Activated CD8-positive, alpha-beta T cell treated with anti-CD3 and anti-CD28 coated beads, Interleukin-2, amount 10 ng/mL, durations not matched to agents 7 days and 5 days (primary cell): ENCODE results near the gene CIITA. TPM values are rescaled to one million over a fixed set of nuclear protein-coding genes. Genes with fewer than 3 reads are reported as not detected.

Experiments
- ATAC-seq: fragments of 150-1000 bp; cut with Tn5 transposase; one replicate; pipeline ENCODE4 v1.10.0; 2021; ENCODE audit warnings: moderate library complexity
- CTCF ChIA-PET: fragments of 350-600 bp; sonication (Branson Sonifier 250); formaldehyde crosslinking; loops from one replicate; lab custom pipeline; 2021; ENCODE audit warnings: antibody characterized with exemption; lab: Charles Lee
- POLR2A ChIA-PET: fragments of 350-600 bp; sonication (Branson Sonifier 250); formaldehyde crosslinking; loops from one replicate; lab custom pipeline; 2021; ENCODE audit warnings: antibody characterized with exemption; lab: Charles Lee
- DNase-seq: peaks from one replicate; pipeline ENCODE4 v3.0.0-alpha.2; 2020
- H3K27ac Mint-ChIP-seq: one replicate; pipeline ENCODE4 v1.8.0; 2021; ENCODE audit warnings: mild to moderate bottlenecking, mixed read lengths
- H3K27me3 Mint-ChIP-seq: one replicate; pipeline ENCODE4 v1.8.0; 2021; ENCODE audit warnings: low read depth, mixed read lengths
- H3K36me3 Mint-ChIP-seq: one replicate; pipeline ENCODE4 v1.8.0; 2021; ENCODE audit warnings: low read depth, mixed read lengths
- H3K4me1 Mint-ChIP-seq: one replicate; pipeline ENCODE4 v1.8.0; 2021; ENCODE audit warnings: low read depth, mixed read lengths
- H3K4me3 Mint-ChIP-seq: one replicate; pipeline ENCODE4 v1.8.0; 2021; ENCODE audit warnings: mild to moderate bottlenecking, mixed read lengths
- H3K9me3 Mint-ChIP-seq: one replicate; pipeline ENCODE4 v1.8.0; 2022; ENCODE audit warnings: mixed read lengths; ENCODE audit not compliant: insufficient read depth
- total RNA-seq, 2 experiments: library from RNA; stranded (reverse); gene quantifications; one replicate each; pipeline ENCODE4 v1.2.3, GENCODE V29; 2021

The CIITA gene
- total RNA-seq, 2 experiments from 2014 or later: 23.3 to 23.6 TPM

DNA sequence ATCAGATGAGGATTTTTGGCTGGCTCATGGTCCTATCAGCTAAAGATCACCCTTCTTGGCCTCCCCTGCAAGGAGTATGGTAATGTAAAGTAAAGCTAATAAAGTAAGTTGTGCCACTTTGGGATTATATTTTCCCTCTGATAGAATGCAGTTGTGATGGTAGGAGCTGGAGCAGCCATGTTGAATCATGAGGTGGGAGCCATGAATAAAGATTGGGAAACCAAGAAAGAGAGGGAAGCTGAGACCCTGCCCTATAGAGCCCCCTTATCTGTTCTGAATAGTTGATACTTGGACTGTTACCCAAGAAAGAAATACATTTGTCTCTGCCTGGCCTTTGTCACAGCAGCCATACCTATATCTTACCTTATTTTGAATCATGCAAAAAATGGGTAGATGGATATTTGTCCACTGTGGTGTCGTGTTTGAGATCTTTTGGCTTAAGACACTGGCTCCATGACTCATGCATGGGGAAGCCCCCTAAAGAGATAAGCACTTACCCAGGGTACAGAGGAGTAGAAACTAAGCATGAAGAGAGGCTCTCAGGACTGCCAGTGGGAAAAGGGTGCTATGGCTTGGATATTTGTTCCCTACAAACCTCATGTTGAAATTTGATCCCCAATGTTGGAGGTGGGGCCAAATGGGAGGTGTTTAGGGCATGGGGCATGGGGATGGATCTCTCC, 40.7 kb upstream of the CIITA start:
- Mint-ChIP-seq H3K27ac (no peak overlapping the region), H3K4me1 (no peaks in the 10 kb centered on the region), H3K4me3 (no peak overlapping the region), H3K36me3 (no peaks in the 10 kb centered on the region), H3K27me3 (peaks cover 18% of the 10 kb centered on the region), H3K9me3 (no peaks in the 10 kb centered on the region)
- CTCF ChIA-PET: no interaction called here
- POLR2A ChIA-PET: interaction anchor here (1.1 kb wide), 1 partner anchor 35 kb away, joined by 5 read pairs; no protein-coding TSS in a partner anchor
- DNase-seq (no peak), ATAC-seq (no peak)

DNA sequence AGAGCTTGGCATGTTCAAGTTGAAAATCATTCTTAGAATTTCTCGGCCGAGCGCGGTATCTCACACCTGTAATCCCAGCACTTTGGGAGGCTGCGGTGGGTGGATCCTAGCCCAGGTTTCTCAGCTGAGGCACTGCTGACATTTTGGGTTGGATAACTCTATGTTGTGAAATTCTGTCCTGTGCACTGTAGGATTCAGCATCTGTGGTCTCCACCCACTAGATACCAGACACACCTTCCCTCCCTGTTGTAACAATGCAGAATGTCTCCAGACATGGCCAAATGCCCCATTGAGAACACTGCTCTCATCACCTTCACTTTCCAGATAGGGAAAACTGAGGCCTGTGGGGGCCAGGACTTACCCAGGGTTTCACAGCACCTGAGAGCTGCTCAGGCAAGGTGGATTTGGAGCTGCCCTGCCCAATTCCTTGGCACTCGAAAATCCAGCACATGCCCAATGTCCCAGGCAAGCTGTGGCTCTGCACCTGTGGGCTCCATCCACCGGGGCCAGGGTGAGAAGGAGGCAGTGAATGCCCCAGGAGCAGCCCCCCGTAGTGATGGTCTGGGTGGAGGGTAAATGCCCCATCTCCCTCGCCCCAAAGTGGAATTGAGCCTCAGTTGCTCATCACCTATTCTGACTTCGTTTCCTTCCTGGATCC, 38.3 kb upstream of the CIITA start:
- Mint-ChIP-seq H3K4me1 (no peaks in the 10 kb centered on the region), H3K27ac (no peak overlapping the region), H3K27me3 (peaks cover 19% of the 10 kb centered on the region), H3K9me3 (no peaks in the 10 kb centered on the region), H3K36me3 (no peaks in the 10 kb centered on the region), H3K4me3 (no peak overlapping the region)
- CTCF ChIA-PET: no interaction called here
- ATAC-seq (no peak), DNase-seq (no peak)
- POLR2A ChIA-PET: no interaction called here

DNA sequence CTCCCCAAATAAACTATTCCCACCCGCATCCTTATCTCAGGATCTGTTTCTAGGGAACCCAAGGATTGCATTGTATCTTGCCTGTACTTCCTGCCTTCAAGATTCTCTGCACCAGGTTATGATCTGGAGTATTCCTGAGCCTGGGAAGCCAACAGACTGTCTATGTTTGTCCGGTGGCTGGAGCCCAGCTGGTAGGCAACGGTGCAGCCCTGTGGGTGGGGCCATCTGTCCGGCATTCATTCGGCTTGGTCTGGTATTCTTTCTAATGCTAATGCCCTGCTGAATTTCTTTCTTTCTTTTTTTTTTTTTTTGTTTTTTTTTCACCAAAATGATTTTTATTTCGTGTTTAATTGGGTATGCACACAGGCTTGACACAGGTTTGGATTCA, 37.7 kb upstream of the CIITA start:
- H3K36me3 Mint-ChIP-seq: no peaks in the 10 kb centered on the region
- no peak for DNase-seq
- no peak for ATAC-seq
- POLR2A ChIA-PET: no interaction called here
- no peak overlapping the region for H3K4me3 Mint-ChIP-seq
- no peak overlapping the region for H3K27ac Mint-ChIP-seq
- no peaks in the 10 kb centered on the region for H3K9me3 Mint-ChIP-seq
- CTCF ChIA-PET: no interaction called here
- no peaks in the 10 kb centered on the region for H3K4me1 Mint-ChIP-seq
- peaks cover 19% of the 10 kb centered on the region for H3K27me3 Mint-ChIP-seq

DNA sequence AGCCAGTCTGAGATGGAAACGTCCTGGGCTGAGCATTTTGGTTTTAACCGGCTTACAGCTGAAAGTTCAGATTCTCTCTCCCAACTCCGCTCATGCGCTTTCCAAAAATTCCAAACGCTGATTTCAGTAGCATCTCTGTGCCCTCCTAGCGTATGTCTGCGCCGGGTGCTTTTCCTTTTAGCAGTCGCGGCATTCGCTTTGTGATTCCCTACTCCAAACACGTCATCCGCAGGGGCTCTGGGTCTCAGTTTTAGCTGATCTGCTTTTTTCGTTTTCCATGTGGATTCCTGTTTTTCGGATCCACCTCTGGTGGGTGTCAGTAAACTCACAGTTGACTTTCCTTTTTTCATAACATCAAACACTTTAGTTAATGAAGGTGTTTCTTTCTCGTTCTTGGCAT, 36.3 kb upstream of the CIITA start:
- Mint-ChIP-seq H3K9me3 (no peaks in the 10 kb centered on the region), H3K36me3 (no peaks in the 10 kb centered on the region), H3K27me3 (peaks cover 14% of the 10 kb centered on the region), H3K4me3 (no peak overlapping the region), H3K27ac (no peak overlapping the region), H3K4me1 (no peaks in the 10 kb centered on the region)
- DNase-seq (no peak), ATAC-seq (no peak)
- ChIA-PET CTCF (no interaction called here), POLR2A (no interaction called here)

DNA sequence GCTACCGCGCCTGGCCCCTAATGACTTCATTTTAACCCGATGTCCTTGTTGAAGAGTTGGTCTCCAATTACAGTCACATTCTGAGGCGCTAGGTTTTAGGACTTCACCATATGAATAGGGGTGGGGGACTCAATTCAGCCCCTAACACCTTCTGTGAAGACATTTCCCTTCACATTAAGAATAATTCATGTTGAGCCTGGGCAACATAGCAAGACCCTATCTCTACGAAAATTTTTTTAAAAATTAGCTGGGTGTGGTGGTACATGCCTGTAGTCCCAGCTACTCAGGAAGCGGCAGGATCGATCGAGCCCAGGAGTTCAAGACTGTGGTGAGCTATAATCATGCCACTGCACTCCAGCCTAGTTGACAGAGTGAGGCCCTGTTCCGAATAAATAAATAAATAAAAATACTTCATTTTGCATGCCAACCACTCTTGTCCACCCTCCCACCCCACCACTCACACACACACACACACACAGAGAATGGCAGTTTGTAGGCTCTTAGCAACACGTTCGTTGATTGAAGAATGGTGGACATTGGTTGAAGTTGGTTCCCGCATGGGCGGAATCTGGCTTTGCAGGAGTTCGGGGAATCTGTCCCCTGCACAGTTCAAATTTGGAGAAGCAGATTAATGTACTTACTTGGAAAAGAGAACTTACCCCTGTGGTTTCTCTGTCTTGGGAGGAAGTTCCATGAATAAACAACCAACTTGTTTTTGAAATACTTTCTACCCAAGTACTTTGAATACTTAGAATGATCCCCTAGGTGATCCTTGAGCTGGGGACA, 30.6 kb upstream of the CIITA start:
- ATAC-seq (no peak), DNase-seq (no peak)
- Mint-ChIP-seq H3K36me3 (no peaks in the 10 kb centered on the region), H3K4me3 (no peak overlapping the region), H3K27ac (no peak overlapping the region), H3K27me3 (peaks cover 25% of the 10 kb centered on the region), H3K9me3 (no peaks in the 10 kb centered on the region), H3K4me1 (no peaks in the 10 kb centered on the region)
- ChIA-PET CTCF (interaction anchor here (0.6 kb wide), 1 partner anchor 12 kb away, joined by 3 read pairs; no protein-coding TSS in a partner anchor), POLR2A (interaction anchor here (0.6 kb wide), 1 partner anchor 56 kb away, joined by 3 read pairs; no protein-coding TSS in a partner anchor)

DNA sequence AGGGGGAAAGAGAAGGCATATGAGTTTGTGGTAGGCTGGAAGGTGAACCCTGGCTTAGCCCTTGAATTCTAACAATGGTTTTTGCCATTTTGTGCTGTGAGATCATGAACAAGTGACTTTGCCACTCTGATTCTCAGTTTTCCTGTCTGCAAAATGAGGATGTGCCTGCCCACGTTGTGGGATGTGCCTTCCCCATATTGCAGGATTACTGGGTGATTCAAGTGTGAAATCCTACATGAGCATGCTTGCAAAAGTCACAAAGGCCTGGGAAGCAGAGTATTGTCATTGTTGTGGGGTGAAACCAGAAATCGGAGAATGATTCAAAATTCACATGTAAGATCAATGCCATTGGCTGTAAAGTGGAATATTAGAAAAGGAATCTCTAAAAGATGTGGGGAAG, 29.8 kb upstream of the CIITA start:
- no peak for ATAC-seq
- Mint-ChIP-seq H3K36me3 (no peaks in the 10 kb centered on the region), H3K27ac (no peak overlapping the region), H3K4me1 (peaks cover 2% of the 10 kb centered on the region), H3K27me3 (peaks cover 25% of the 10 kb centered on the region), H3K9me3 (no peaks in the 10 kb centered on the region), H3K4me3 (no peak overlapping the region)
- DNase-seq: no peak
- ChIA-PET POLR2A (no interaction called here), CTCF (no interaction called here)

DNA sequence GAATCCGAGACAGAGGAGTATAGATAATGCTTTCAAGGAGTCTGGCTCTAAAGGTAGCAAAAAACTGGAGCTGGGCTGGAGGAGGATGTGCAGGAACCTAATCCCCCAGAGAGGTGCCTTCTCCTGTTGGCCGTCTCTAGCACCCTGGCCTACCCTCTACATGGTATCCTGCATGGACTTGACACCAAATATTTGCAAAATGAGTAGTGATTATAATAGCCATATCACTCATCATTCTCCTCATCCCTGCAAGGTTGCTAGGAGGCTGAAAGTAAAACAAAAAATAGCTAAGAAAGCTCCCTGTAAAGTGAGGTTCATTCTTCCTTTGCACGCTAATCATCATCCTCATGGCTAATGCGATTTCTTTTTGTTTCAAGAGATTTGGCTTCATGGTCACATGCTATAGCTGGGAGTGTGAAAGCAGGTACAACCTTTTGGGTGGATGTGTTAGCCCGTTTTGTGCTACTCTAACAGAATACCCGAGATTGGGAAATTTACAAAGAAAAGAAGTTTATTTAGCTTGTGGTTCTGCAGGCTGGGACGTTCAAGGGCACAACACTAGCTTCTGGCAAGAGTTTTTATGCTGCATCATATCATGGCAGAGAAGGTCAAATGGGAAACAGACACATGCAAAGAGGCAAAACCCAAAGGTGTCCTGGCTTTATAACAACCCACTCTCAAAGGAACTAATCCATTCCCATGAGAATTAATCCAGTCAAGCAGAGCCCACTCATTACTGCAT, 27.1 kb upstream of the CIITA start:
- Mint-ChIP-seq H3K27me3 (peaks cover 25% of the 10 kb centered on the region), H3K36me3 (no peaks in the 10 kb centered on the region), H3K4me1 (peaks cover 12% of the 10 kb centered on the region), H3K9me3 (no peaks in the 10 kb centered on the region), H3K27ac (no peak overlapping the region), H3K4me3 (no peak overlapping the region)
- DNase-seq: no peak
- ChIA-PET POLR2A (no interaction called here), CTCF (no interaction called here)
- no peak for ATAC-seq

DNA sequence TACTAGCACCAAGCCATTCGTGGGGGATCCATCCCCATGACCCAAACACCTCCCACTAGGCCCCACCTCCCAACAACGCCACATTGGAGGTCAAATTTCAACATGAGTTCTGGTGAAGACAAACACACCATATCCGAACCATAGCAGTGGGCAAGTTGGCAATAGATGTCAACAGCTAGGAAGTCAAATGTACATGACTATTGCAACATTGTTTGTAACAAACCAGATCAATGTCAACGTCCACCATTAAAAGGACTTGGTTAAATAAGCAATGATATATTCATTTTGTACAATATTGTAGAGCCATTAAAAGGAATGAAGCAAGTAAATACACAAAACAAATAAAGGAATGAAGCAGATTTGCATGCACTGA, 26.5 kb upstream of the CIITA start:
- H3K4me3 Mint-ChIP-seq: no peak overlapping the region
- no peak for DNase-seq
- H3K4me1 Mint-ChIP-seq: peaks cover 12% of the 10 kb centered on the region
- ChIA-PET POLR2A (no interaction called here), CTCF (no interaction called here)
- H3K27me3 Mint-ChIP-seq: peaks cover 25% of the 10 kb centered on the region
- no peak for ATAC-seq
- no peaks in the 10 kb centered on the region for H3K9me3 Mint-ChIP-seq
- H3K36me3 Mint-ChIP-seq: no peaks in the 10 kb centered on the region
- H3K27ac Mint-ChIP-seq: no peak overlapping the region

DNA sequence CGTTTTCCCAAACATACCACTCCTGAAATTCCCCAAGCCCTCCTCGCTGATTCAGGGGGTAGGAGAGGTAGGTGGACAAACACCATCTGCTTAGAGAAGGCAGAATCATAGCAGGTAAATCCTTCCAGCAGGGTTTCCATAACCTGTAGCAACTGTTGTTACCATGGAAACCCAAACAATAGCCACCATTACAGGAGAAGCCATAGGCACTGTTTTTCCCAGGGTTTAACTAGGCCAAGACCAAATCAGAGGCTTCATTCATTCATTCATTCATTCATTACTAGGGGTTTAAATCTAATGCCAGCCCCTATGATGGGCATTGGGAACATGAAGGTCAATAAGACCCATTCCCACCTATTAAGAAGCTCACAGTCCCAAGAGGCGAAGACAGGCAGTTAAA, 25.5 kb upstream of the CIITA start:
- peaks cover 25% of the 10 kb centered on the region for H3K27me3 Mint-ChIP-seq
- ChIA-PET POLR2A (no interaction called here), CTCF (no interaction called here)
- no peaks in the 10 kb centered on the region for H3K9me3 Mint-ChIP-seq
- peaks cover 12% of the 10 kb centered on the region for H3K4me1 Mint-ChIP-seq
- H3K36me3 Mint-ChIP-seq: no peaks in the 10 kb centered on the region
- no peak overlapping the region for H3K4me3 Mint-ChIP-seq
- no peak for ATAC-seq
- H3K27ac Mint-ChIP-seq: no peak overlapping the region
- DNase-seq: no peak

DNA sequence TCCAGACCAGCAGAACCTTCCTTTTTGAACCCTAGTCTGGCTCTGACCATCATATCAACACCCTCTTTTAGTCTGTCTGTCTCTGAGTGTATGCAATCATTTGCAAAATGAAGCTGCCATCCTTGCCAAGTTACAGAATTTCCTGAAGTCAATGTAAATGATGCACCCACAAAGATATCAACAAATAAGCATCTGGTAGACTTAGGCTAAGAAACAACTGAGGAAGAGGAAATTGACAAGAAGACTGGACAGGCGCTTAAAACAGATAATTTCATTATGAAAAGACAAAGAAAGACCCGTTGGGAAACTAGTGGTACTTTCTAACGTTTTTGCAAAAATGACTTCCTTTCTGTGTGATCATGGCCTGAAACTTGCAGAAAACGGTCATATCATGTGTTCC, 24.7 kb upstream of the CIITA start:
- H3K4me3 Mint-ChIP-seq: no peak overlapping the region

DNA sequence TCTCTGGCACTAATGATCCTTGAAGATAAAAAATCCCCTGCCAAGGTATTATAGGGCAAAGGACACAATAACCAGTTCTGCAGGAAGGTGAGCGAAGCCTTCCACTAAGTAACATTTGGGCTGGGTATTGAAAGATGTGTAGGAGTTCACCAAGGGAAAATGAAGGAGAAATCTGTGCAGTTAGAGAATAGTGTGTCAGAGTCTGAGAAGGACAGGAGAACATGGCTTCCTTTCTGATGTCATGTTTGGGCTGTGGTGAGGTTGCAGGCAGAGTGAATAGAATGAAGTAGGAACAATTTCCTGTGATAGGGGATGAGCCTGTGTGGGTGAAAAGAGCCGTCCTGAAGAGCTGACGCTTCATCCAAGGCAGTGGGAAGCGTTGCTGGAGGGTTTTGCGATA, 24.1 kb upstream of the CIITA start:
- Mint-ChIP-seq H3K4me3 (no peak overlapping the region), H3K36me3 (no peaks in the 10 kb centered on the region), H3K27ac (no peak overlapping the region), H3K27me3 (peaks cover 15% of the 10 kb centered on the region), H3K4me1 (peaks cover 12% of the 10 kb centered on the region), H3K9me3 (no peaks in the 10 kb centered on the region)
- no peak for DNase-seq
- ChIA-PET CTCF (interaction anchor here (0.7 kb wide), 1 partner anchor 24 kb away, joined by 3 read pairs; the partner anchor contains the start of gene CIITA), POLR2A (no interaction called here)
- ATAC-seq: no peak

More for the DNA sequence above, 24.7 kb upstream of the CIITA start:
- DNase-seq (no peak), ATAC-seq (no peak)
- Mint-ChIP-seq H3K4me1 (peaks cover 12% of the 10 kb centered on the region), H3K27ac (no peak overlapping the region), H3K27me3 (peaks cover 17% of the 10 kb centered on the region), H3K9me3 (no peaks in the 10 kb centered on the region), H3K36me3 (no peaks in the 10 kb centered on the region)
- CTCF ChIA-PET: interaction anchor here (0.7 to 0.9 kb wide), 2 partner anchors 24 to 67 kb away, joined by 3 read pairs; partner anchors contain the start of gene CIITA
- POLR2A ChIA-PET: no interaction called here
